GM04503 (cell line): Measurements from ENCODE around the gene HS6ST3.

Experiments used
- DNase-seq: peaks from one replicate; pipeline ENCODE4 v3.0.0-alpha.2; 2012; ENCODE audit warnings: low read depth

The HS6ST3 gene

DNA sequence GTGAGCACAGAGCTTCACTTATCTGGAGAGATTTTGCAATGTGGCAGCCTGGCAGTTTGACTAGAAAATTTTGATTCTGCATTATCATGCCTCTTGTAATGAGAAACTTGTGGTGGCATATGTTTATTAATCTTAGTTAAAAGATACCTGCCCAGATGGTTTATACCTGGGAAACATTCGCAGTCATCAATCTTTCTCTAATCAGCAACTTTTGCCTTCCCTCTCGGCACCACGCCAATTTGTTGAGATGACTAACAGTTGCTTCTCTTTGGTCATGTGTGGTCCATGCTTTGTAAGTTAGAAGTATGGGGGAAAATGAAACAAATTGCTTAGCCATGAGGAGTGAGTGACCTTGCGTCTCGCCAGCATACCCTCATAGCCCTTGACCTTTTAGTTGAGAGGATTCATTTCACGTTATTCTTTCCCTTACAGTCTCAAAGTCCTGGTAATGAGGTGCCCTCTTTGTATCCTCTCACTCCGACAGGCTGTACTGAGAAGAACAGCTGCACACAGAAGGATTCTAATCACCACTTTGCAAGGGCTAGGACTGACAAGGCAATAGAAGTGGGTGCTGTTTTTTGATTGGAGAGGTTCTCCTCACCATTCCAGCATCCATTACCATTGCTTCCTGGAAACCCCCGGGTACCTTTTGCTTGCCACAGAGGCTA, 703.0 kb downstream of the HS6ST3 start:
- no peak for DNase-seq

DNA sequence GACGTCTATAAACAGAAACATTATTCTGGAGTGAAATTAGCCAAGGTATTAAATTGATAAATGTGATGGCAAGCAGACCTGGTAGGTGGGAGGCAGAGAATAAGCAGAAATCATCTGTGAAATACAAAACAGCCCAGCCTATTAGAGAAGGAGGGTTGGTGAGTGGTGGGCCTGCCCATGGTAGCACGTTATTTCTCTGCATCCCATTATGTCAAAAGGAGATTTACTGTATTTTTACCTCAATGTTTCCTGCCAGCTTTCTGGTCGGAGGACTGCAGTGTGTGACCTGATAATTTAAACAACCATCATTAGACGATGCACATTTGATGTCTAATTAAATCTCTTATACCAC, 703.5 kb downstream of the HS6ST3 start:
- DNase-seq, result no peak

DNA sequence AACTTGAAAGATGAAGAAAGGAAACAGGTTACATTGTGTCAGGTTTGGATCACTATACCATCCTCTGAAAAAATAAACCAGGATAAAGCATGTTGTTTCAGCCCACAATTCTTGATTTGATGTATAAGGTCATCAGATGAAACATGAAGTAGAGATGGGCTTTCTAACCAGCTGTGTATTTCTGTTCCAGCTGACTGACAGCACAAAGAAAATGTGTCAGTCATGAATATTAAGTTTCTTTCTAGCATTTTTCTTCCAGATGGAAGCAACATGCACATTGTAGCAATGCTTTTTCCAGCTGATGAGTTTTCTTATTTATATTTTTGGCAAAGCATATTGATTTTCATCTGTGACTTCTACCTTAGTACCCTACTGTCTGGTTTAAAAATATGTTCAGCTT, 704.8 kb downstream of the HS6ST3 start:
- no peak for DNase-seq

DNA sequence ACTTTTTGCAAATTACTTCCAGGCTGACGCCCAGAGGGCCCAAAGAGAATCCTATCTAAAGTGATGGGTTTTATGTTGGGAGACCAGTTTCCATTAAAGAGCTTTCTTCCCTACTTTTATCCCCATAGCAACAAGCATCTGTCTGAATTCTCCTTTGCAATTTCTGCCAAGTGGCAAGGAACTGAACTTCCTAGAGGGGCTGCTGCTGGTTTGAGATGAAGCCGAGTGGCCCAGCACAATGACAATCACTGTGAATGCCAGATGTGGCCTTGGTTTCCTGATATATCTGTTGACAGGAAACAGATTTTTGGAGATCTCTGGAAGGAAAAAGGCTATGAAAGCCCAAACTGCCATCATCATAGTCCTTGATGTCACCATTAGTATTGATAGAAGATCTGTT, 705.8 kb downstream of the HS6ST3 start:
- DNase-seq, result no peak

DNA sequence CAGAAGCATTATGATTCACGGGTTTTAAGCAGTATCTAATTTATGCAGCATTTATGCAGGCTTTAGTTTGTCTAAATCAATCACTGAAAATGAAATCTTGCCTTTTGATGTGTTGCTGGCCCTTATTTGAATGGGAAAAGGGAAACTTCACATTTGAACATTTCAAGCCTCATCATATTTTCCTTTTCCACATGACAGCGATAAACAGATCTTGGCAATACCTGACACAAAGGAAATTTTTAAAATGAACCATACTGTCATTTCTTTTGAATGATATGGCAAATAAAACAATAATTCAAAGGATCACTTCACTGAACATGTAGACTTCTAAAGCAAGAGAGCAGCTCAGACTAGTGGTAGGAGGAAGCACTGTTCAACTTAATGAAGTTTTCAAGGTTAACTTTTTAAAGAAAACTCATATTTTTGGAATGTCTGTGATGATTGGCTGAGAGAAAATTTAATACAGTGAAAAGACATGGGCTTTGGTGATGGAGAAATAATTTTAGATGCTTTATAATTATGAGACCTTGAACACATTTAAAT, 706.3 kb downstream of the HS6ST3 start:
- no peak for DNase-seq

DNA sequence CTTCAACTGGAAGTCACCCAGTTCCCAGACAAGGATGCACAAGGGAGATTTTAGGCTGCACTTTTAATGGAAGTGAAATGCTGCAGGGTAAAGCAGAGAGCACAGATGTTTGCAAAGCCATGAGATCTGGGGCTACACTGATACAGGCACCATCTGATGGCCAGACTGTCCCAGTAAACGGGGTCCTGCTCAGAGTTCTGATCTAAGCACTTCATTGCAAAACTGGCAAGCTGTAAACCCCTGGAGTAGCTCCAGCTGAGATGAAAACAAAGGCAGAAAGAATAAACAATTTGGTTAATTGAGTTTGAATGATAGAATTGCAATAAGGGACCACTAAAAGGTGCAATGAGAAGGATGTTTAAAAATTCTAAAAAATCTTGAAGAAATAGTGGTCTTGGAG, 707.2 kb downstream of the HS6ST3 start:
- no peak for DNase-seq

DNA sequence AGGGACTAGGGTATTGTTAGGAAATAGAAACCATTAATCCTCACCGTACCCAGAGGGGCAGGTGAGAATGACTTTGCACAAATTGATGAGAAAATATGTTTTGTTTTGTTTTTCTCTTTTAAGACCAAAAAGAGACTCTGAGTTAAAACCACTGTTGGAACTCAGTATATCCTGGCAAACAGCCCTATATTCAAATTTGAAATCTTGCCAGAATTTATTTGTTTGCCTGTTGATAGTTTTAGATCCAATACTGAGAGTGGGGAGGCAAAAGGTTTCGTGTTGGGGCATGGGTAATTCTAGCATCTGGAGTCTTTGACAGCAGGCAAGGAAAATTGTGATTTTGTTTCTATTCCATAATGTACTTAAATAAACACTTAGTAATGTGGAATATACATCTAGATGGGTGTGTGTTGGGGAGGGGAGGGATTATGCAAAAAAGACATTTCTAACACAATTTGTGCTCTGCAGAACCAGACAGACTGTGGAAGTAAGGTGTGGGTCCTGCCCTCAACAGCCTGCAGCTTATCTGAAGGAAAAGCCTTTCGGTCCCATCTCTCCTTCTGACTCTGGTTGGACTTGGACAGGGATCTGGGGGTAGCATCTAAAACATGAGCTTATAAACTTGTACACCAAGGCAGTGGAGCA, 713.7 kb downstream of the HS6ST3 start:
- no peak for DNase-seq

DNA sequence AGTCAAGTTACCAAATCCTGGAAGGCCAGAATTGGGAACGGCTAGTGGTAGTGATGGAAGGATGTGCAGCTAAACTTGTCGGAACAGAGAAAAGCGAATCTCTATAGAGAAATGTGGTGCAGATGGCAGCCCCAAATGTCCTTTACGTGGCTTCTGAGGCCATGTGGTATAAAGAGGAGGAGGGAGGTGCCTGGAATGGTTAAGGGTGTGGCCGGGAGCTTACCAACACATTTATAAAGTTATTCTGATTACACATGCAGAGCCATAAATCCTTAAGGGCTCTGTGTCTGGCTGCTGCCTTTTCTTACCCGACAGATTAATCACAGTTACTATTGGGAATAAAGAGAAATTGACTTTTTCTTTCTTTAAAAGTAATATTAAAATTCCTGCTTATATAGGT, 714.3 kb downstream of the HS6ST3 start:
- DNase-seq, result no peak

DNA sequence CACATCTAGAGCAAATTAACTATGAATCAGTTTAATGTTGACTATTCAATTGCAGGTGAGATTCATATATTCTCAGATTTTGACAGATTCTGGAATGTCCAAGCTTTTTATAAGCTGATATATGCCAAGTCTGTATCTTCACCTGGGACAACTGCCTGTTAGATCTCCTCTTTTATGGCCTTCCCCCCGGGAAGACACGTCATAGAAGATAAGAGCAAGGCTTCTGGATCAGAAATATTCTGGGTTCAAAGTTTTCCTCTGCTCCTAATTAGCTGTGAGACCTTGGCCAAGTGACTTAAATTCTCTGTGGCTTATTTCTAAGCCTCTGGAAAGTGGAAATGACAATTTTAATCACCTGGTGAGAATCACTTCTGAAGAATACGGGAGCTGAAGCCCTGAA, 716.8 kb downstream of the HS6ST3 start:
- no peak for DNase-seq

DNA sequence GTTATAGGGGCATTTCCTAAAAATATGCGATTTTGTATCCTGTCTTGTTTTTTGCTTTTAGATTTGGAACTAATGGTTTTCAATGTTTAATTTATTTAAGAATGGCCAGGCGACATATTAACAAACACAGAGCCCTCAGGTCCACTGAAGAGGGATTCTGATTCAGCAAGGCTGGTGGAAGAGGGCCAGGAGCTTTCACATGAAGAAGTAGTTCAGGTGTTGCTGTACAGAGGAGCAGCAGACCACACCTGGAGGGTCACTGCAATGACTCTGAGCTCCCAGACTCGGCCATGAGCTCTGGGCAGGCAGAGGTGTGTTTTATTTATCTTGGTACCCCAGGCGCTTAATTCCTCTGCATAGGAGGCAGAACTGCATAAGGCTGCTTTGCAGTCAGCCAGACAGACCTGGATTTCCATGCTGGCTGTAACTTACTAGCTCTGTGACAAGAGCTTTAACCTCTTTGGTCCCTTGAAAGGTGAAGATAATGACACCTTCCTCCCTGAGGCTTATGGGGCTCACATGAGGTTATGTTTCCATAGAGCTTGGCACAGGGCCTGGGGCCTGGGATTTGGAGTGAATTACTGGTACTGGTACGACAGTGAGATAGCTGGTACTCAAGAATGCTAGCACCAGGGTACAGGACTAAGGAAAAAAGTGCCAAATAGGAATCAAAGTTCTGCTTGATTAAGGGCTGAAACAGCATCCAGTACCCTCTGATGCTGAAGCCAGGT, 719.6 kb downstream of the HS6ST3 start:
- DNase-seq, result no peak

DNA sequence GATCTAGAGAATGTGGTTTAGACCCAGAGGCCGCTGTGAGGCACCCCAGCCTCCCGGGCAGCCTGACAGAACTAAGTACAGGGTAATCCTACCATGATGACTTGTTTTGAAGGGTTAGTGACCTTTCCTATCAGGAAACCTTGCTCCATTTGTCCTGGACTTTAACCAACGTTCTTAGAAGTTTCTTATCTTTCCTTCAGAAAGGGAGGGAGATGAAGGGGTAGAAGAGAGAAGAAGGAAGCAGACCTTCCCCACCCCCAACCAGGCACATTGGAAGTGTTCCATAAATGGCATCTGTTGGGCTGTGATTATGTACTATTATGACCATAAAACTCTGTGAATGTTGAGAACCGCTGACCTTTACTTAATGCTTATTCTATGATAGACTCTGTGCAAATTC, 720.2 kb downstream of the HS6ST3 start:
- DNase-seq, result no peak

DNA sequence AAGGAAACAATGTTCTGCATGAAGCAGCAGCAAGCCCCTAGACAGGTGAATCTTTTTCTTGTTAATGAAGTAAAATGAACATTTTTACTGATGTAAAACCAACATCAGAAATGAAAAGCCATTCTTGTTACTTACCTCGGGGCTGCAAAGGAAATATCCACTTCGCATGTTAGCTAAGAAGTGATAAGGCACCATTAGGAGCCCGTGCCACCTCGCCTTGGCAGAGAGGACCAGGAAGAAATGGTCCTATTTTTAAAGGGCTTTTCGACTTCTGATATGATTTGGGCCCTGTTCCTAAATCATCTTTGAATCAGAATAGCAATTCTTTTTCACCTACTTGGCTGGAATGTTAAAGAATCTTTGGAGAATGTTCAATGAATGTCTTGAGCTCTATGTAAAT, 721.1 kb downstream of the HS6ST3 start:
- DNase-seq, result no peak

DNA sequence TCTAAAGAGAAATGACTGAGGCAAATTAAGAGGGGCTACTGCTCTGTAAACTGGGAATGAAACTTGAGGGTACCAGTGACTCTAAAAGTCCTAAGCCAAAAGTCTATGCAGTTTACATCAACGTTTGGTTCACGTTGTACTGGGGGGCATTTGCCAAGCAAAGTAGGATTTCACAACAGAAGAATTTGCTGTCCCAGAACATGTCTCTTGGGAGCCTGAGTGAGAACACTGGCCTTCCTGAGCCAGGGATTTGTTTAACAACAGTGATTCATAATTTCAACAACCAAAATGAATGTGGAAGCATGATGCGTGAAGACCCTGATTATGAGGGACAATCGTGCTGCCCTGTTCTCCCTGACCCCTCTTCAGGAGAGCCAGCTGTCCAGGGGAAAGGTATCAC, 726.4 kb downstream of the HS6ST3 start:
- DNase-seq, result no peak

DNA sequence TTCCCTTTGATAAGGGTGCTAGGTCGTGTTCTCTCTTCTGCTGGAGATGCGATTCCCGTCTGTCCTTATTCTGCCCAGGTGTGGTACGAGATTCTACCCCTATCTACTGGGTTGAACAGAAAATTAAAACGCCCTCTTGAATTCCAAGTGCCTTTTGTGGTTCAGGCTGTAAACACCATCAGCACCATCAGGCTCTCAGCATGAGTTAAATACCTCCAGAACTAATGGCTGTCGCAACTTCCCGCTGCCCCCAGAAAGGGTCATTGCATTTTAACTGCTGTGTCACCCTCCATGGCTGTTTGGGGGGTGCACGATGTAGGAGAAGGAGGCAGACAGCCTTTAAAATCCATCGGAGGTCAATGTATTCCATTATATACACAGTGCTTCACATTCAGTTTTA, 727.0 kb downstream of the HS6ST3 start:
- DNase-seq, result no peak

DNA sequence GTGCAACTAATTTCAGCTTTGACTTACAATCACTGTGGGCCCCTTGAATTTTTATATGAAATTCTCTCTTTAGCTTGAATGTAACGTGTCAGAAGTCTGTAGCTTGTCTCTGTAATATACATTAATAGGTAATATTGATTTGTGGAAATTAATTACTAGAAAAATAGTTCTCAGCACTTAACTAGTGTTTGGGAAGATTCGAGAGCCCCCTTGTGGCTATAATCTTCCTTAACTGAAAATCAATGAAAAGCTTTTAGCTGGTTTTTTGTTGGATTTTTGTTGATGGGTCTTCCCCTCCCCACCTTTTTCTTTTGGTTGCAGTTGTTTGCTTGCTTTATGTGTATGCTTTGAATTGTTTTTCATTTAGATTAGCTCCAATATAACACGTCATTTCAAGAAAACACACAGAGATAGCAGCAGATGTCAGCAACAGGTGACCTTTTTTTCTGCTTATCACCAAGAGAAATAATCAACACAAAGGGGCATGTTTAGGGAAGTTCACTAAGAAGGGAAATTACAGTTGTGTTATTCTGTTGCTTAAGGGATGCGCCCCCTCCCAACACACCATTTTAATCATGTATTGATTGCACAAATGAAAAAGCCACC, 727.5 kb downstream of the HS6ST3 start:
- DNase-seq, result no peak

DNA sequence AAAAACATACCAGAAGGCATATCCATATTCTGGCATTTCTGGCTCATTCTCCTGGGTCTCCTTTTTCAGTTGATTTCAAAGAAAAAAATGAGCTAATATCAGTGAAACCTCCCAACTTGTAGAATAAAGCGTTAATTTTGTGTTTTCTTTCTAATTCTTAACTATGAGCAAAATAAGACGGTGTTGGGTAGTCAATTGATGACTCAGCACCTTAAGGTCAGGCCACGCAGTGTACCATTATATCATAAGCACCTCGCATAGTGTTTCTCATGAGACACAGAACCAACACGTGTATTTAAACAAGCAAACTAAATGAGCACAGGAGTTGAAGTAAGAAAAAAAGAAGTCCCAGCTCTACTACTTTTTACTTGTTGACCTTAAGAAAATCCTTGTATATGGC, 729.5 kb downstream of the HS6ST3 start:
- no peak for DNase-seq

DNA sequence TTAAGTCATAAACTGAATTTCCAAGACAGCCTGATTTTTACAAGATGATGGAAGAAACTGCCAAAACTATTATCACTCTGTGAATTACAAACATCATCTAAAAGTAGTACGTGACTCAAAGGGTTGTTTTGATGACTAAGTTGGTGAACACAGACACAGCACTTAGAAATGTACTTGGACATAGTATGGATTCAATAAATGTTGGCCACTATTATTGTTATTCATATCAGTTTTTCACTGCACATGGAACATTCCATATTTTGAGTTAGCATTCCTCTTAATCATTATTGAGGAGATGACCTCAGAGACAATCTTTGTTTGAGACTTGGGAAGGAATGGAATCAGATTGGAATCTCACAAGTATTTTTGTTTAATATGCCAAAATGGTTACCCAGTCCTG, 731.5 kb downstream of the HS6ST3 start:
- DNase-seq, result no peak

DNA sequence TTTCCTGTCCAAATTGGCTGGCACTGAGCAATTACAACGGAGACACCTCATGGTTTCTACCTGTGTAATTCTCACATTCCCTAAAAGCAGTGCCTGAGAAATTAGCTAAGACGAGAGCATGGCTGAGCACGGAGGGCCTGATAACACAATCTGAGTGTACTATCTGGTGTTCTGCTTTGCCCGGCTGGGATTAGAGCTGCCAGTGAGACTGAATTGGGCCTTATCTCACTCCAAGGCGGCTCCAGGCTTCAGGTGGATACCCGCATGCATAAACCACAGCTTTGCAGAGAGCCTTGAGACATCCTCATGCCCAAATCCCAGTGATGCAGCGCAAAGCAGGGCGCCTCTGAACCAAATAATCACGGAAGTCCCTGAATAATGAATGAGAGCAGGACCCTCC, 732.1 kb downstream of the HS6ST3 start:
- DNase-seq, result no peak

DNA sequence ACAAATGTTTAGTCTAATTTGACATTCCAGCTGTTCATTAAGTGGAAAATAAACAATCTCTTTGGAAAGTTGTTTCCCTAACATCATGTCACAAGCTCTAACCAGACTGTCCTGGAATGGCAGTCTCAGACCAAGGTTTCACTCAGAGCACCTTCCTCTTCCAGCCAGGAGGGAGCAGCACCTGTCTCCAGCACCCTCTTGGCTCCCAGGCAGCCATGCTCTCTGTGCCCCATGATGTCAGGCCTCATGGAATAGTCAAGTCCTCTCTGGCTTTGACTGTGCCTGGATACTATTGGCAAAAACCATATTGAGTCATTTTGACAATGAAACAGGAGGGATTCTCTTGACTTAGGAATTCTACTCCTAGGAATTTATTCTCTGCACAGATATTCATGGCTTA, 733.0 kb downstream of the HS6ST3 start:
- DNase-seq, result no peak

DNA sequence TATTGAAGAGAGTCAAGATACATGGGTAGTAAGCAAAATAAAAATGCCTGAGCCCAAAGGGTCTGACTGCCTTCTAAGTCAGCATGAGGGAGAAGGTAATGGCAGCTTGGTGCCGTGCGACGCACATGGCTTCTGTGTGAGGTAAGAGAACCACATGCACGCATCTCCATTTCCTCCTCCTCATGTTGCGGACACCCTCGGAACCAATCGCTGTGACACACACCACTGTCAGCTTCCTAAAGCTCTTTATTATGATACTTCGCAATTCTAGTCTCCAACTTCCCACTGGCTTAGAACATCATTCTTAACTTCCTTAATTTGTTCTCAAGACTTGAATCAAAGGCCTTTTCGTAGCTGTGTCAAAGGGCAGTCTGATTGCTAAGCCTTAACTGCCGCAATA, 734.2 kb downstream of the HS6ST3 start:
- DNase-seq, result no peak

DNA sequence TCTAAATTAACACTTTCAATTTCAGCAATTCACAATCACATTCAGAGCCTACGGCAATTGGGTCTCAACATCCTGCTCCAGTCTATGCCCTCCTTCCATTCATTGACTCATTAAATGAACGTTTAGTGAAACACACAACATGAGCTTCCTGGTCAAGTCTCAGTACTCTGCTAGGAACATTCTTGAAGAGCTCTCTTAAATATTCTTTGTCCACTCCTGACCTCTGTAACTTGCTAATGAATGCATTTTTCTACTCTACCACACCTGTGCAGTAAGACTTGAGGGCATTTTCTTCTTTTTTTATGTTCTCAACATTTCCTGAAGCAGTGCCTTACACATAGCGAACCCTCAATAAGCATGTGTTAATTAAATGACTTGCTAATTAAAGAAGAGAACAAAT, 735.7 kb downstream of the HS6ST3 start:
- no peak for DNase-seq

DNA sequence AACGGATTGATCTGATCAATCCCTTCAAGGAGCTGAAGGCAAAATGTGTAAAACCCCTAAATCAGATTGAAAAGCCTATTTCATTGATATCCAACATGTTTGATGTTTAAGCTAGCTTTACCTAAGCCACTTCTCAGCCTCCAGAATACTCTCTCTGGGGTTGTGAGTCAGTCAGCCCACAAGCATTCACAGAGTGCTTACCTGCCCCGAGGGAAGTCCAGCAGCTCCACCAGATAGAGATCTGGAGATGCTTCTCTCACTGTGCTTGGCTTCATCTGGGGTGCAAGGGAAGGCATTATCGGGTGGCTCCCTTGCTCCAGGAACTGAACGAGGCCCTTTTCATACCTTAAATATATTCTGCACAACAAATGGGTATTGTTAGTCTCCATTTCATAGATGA, 744.7 kb downstream of the HS6ST3 start:
- no peak for DNase-seq

DNA sequence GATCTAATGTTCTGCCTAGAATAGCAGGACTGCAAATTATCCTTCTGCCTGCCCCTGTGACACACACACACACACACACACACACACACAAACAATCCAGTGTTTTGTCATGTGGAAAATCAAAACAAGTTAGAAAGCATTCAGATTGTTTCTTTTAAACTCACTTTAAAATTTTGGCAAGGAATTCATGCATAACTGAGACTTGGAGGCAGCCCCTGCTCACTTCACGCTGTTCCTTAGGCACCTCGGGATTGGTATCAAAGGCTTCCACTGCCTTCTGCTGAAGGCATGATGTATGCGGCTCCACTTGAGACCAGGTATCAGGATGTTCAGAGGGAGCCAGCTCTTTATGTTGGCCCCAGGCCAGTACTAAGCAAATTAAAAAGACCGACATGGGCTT, 745.6 kb downstream of the HS6ST3 start:
- DNase-seq, result no peak
